ENCODE measurements around the gene MYO1H. TPM values are rescaled to one million over a fixed set of nuclear protein-coding genes. Genes with fewer than 3 reads are reported as not detected.

The MYO1H gene
- total RNA-seq, 3 donors from 2014 or later (not counting 1 experiment from before 2014, with no cell fraction given): not detected

Other genes starting within 250 kb of the MYO1H start
- 10 to 100 TPM in 1 of 3 donors, 1 to 10 TPM in 2; 4.1 to 14.3 (median 8.4) TPM for gene ACACB, start 231.3 kb upstream of the MYO1H start, total RNA-seq
- gene FOXN4, start 38.6 kb upstream of the MYO1H start, total RNA-seq: not detected
- 100 to 1,000 TPM in 1 of 3 donors, 10 to 100 TPM in 2; 76.0 to 141 (median 79.0) TPM for gene KCTD10, start 129.4 kb downstream of the MYO1H start, total RNA-seq
- 10 to 100 TPM; 32.2 to 46.7 (median 39.5) TPM for gene UBE3B, start 129.7 kb downstream of the MYO1H start, total RNA-seq
- 10 to 100 TPM; 17.1 to 18.3 (median 17.6) TPM for gene MMAB, start 225.6 kb downstream of the MYO1H start, total RNA-seq
- gene MVK, start 225.9 kb downstream of the MYO1H start, total RNA-seq: 10 to 100 TPM in 2 of 3 donors, 1 to 10 TPM in 1; 9.4 to 16.6 (median 16.2) TPM

Data from natural killer cell (primary cell).